K562 treated with DMSO at 1 percent for 12 hours (cell line): Measurements from ENCODE around the gene GALC. TPM values are rescaled to one million over a fixed set of nuclear protein-coding genes. Genes with fewer than 3 reads are reported as not detected.

Experiments used
- total RNA-seq: library from RNA; unstranded; fragments of 300-600 nt; gene quantifications from 2 replicates; pipeline ENCODE4 v1.2.3, GENCODE V29; 2022; ENCODE audit not compliant: insufficient read depth

The GALC gene
- total RNA-seq: 3.9 and 17.9 TPM in 2 replicates

DNA sequence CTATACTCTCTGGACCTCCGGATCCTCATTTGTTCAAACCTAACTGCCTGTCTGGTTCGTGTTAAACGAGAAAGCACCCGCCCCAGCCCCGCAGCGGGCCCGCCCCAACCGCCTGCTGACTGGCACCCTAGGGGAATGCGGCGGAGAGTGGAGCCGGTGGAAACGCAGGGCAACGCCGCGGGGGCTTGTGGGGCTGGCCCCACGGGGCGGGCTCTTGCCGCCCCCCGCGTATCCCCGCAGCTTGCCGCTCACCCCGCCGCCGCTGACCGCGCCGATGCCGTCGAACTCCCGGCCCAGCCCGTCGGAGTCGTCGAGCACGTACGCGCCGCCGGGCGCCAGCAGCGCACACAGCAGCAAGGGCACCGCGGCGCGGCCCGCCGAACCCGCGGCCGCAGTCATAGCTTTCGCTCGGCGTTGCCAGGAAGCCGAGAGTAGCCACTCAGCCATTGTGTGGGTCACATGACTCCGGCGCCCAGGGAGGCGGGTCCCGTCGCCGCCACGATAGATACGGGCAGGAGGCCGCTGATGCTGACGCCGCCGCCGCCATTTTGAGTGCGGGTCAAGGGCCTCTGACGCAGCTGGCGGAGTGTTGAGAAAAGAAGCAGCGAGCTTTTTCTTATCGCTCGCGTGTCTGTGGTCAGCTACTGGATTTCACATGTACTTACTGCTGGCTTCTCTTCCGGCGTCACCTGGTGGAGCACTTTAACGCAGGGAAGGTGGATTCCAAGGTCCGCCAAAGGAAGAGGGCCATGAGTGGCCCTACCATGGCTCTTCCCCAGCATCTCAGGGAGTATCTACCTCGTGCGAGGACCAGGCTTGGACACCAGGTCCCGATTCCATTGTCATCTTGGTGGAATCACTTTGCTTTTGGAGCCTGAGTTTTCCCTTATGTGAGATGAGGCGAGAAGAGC, at the start of gene GALC:
Gene GALC, minus strand, starts transcription at position 465 of the 911 bp plus-strand sequence. Its CDS starts 18 bp downstream, at position 447.

DNA sequence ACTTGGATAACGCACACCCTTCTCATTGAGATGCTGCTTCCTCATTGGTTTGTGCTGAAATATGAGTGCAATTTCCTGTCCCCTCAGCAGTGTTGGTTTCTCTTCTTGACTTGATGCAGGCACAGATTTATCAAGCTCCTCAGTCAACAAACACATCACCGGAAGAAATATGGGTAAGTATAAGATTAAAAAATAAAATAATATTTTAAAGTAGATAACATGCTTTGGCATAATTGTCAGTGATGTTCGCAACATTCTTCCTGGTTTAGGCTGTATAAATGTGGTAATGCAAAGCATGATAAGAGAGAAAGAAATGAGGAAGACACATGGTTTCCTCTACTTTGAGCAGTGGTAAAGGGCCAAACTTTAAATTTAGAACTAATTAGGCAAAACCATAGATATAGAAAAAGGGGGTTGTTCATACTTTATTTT, 12.1 kb upstream of the GALC start, which contains the start of gene GPR65:
Gene GPR65, plus strand, starts transcription at position 86 of the 432 bp plus-strand sequence. CDS start 5,713 bp downstream, outside the sequence.

Other genes with a start within 250 kb of the GALC start
- gene GPR65, start 12.0 kb upstream of the GALC start, total RNA-seq: 0.21 TPM in 1 of 2 replicates, not detected in the other